ENCODE data around the gene LENG1. TPM values are rescaled to one million over a fixed set of nuclear protein-coding genes. Genes with fewer than 3 reads are reported as not detected.

Gene LENG1
- total RNA-seq (2022; extraction: Qiagen RNA extraction; ENCODE audit: low read depth) = 7.9 to 9.8 TPM (median 8.4 TPM) in 5 replicates

GRCh38 chr19:54159352-54160181 is at the start of gene LENG1:
Gene LENG1, minus strand, starts transcription at chr19:54159721. Its CDS starts 26 bp downstream, at chr19:54159695.

GRCh38 chr19:54191011-54191810 is 31.7 kb upstream of the LENG1 start, which contains the start of gene TSEN34:
Gene TSEN34, plus strand, starts transcription at chr19:54191308. Its CDS starts 57 bp downstream, at chr19:54191365.

GRCh38 chr19:54189145-54189734 is 29.7 kb upstream of the LENG1 start, which contains the start of gene MBOAT7:
Gene MBOAT7, minus strand, starts transcription at chr19:54189580. Its CDS starts 1,072 bp downstream, at chr19:54188508.

GRCh38 chr19:54172471-54173358 is 13.2 kb upstream of the LENG1 start, which contains the start of gene TMC4:
Gene TMC4, minus strand, starts transcription at chr19:54173160. Its CDS starts 43 bp downstream, at chr19:54173117.

GRCh38 chr19:54137699-54138488 is 21.6 kb downstream of the LENG1 start, which contains the start of gene CNOT3:
Gene CNOT3, plus strand, starts transcription at chr19:54137762. Its CDS starts 5,217 bp downstream, at chr19:54142979.

GRCh38 chr19:54115109-54116063 is 44.1 kb downstream of the LENG1 start, which contains the start of the genes PRPF31 and TFPT:
Gene PRPF31, plus strand, starts transcription at chr19:54115754. Its CDS starts 2,525 bp downstream, at chr19:54118279.
Gene TFPT, minus strand, starts transcription at chr19:54115657. Its CDS starts 388 bp downstream, at chr19:54115269.

Other genes starting within 250 kb of the LENG1 start
- 0.83 to 1.4 TPM (median 1.4 TPM) in 5 replicates for gene CACNG8, start 196.8 kb downstream of the LENG1 start, total RNA-seq (2022; extraction: Qiagen RNA extraction; ENCODE audit: low read depth)
- 7.7 to 12.8 TPM (median 12.1 TPM) in 5 replicates for gene CACNG6, start 168.1 kb downstream of the LENG1 start, total RNA-seq (2022; extraction: Qiagen RNA extraction; ENCODE audit: low read depth)
- gene VSTM1, start 95.8 kb downstream of the LENG1 start, total RNA-seq (2022; extraction: Qiagen RNA extraction; ENCODE audit: low read depth) = 0.55 to 0.92 TPM (median 0.78 TPM) in 3 of 5 replicates, not detected in the others
- gene TARM1, start 78.4 kb downstream of the LENG1 start, total RNA-seq (2022; extraction: Qiagen RNA extraction; ENCODE audit: low read depth) = not detected in 5 replicates
- 0.25 to 0.41 TPM (median 0.33 TPM) in 5 replicates for gene OSCAR, start 58.9 kb downstream of the LENG1 start, total RNA-seq (2022; extraction: Qiagen RNA extraction; ENCODE audit: low read depth)
- gene NDUFA3, start 56.9 kb downstream of the LENG1 start, total RNA-seq (2022; extraction: Qiagen RNA extraction; ENCODE audit: low read depth) = 211 to 296 TPM (median 232 TPM) in 5 replicates
- 19.8 to 27.0 TPM (median 21.7 TPM) in 5 replicates for gene TFPT, start 44.1 kb downstream of the LENG1 start, total RNA-seq (2022; extraction: Qiagen RNA extraction; ENCODE audit: low read depth)
- 105 to 128 TPM (median 113 TPM) in 5 replicates for gene PRPF31, start 44.0 kb downstream of the LENG1 start, total RNA-seq (2022; extraction: Qiagen RNA extraction; ENCODE audit: low read depth)
- 51.6 to 72.5 TPM (median 70.4 TPM) in 5 replicates for gene CNOT3, start 22.0 kb downstream of the LENG1 start, total RNA-seq (2022; extraction: Qiagen RNA extraction; ENCODE audit: low read depth)
- gene TMC4, start 13.4 kb upstream of the LENG1 start, total RNA-seq (2022; extraction: Qiagen RNA extraction; ENCODE audit: low read depth) = 1.5 to 2.8 TPM (median 1.6 TPM) in 5 replicates
- gene MBOAT7, start 29.9 kb upstream of the LENG1 start, total RNA-seq (2022; extraction: Qiagen RNA extraction; ENCODE audit: low read depth) = 91.3 to 177 TPM (median 147 TPM) in 5 replicates
- 69.8 to 130 TPM (median 119 TPM) in 5 replicates for gene TSEN34, start 31.6 kb upstream of the LENG1 start, total RNA-seq (2022; extraction: Qiagen RNA extraction; ENCODE audit: low read depth)
- gene RPS9, start 41.1 kb upstream of the LENG1 start, total RNA-seq (2022; extraction: Qiagen RNA extraction; ENCODE audit: low read depth) = 1,924 to 2,379 TPM (median 2,180 TPM) in 5 replicates
- gene LILRB3, start 63.3 kb upstream of the LENG1 start, total RNA-seq (2022; extraction: Qiagen RNA extraction; ENCODE audit: low read depth) = 0.07 to 0.24 TPM (median 0.14 TPM) in 4 of 5 replicates, not detected in the other
- gene LILRA6, start 83.1 kb upstream of the LENG1 start, total RNA-seq (2022; extraction: Qiagen RNA extraction; ENCODE audit: low read depth) = 0.09 TPM in 1 of 5 replicates, not detected in the others
- 0.04 TPM in 1 of 5 replicates, not detected in the others for gene LILRB5, start 97.6 kb upstream of the LENG1 start, total RNA-seq (2022; extraction: Qiagen RNA extraction; ENCODE audit: low read depth)
- 0.05 to 0.14 TPM (median 0.05 TPM) in 3 of 5 replicates, not detected in the others for gene LILRB2, start 121.4 kb upstream of the LENG1 start, total RNA-seq (2022; extraction: Qiagen RNA extraction; ENCODE audit: low read depth)
- gene LILRA5, start 153.4 kb upstream of the LENG1 start, total RNA-seq (2022; extraction: Qiagen RNA extraction; ENCODE audit: low read depth) = not detected in 5 replicates
- not detected in 5 replicates for gene LILRA4, start 179.4 kb upstream of the LENG1 start, total RNA-seq (2022; extraction: Qiagen RNA extraction; ENCODE audit: low read depth)
- not detected in 5 replicates for gene LAIR1, start 205.2 kb upstream of the LENG1 start, total RNA-seq (2022; extraction: Qiagen RNA extraction; ENCODE audit: low read depth)

Data from A549 treated with ZK216348 at 1 μM for 4 hours (cell line).